K562 (cell line): ENCODE measurements around the gene SLC25A42. TPM values are rescaled to one million over a fixed set of nuclear protein-coding genes. Genes with fewer than 3 reads are reported as not detected.

ENCODE experiments used
- CTCF ChIP-seq, 3 experiments: IDR thresholded peaks in 2 of 3; conservative IDR thresholded peaks in 1 of 3; 2 replicates each; pipeline ENCODE4 v1.5.1; 2011 to 2012; ENCODE audit warnings: low read length in 3 of 3, mild to moderate bottlenecking in 3 of 3, control low read depth in 2 of 3, improper control_type of control experiment in 1 of 3, inconsistent platforms in 1 of 3, low read depth in 1 of 3, mixed read lengths in 1 of 3, moderate library complexity in 1 of 3; ENCODE audit not compliant: insufficient read depth in 2 of 3
- HMGN3 ChIP-seq: IDR thresholded peaks from 2 replicates; pipeline ENCODE4 v1.6.1; 2011; ENCODE audit warnings: borderline replicate concordance, low read depth, mild to moderate bottlenecking, mixed read lengths, low read length; ENCODE audit not compliant: insufficient read length; ENCODE audit errors: extremely low read depth
- MYBL2 ChIP-seq, 2 experiments: fragments of 450-650 bp in 1 of 2; sonication (generic) in 1 of 2; formaldehyde crosslinking in 1 of 2; IDR thresholded peaks; 2 replicates each; pipeline versions ENCODE4 v1.6.1 to v1.8.1; 2017 to 2022; ENCODE audit warnings: borderline replicate concordance in 1 of 2, inconsistent platforms in 1 of 2, low read depth in 1 of 2, mild to moderate bottlenecking in 1 of 2, missing genetic modification reagents in 1 of 2, moderate library complexity in 1 of 2
- NR2C2 ChIP-seq, 2 experiments: fragments of 200-800 bp in 1 of 2; sonication (Bioruptor generic) in 1 of 2; sonication (generic) in 1 of 2; formaldehyde crosslinking in 1 of 2; IDR thresholded peaks; 2 replicates each; pipeline versions ENCODE4 v1.6.1 to v1.8.0; 2016 to 2022; ENCODE audit warnings: mild to moderate bottlenecking in 1 of 2, missing compliant biosample characterization in 1 of 2, missing genetic modification characterization in 1 of 2, missing genetic modification reagents in 1 of 2
- RAD21 ChIP-seq, 2 experiments: fragments of 250-450 bp in 1 of 2; fragments of 450-650 bp in 1 of 2; sonication (Bioruptor Pico) in 1 of 2; formaldehyde crosslinking in 1 of 2; IDR thresholded peaks in 1 of 2; conservative IDR thresholded peaks in 1 of 2; 2 replicates each; pipeline versions ENCODE4 v1.4.0 to v1.8.0; 2020 to 2022; ENCODE audit warnings: mild to moderate bottlenecking in 2 of 2, moderate library complexity in 1 of 2
- SREBF1 ChIP-seq: fragments of 150-350 bp; IDR thresholded peaks from 2 replicates; pipeline ENCODE4 v1.6.1; 2014; ENCODE audit warnings: antibody characterized with exemption, low read depth, low read length, borderline replicate concordance
- ZNF134 ChIP-seq: fragments of 250-450 bp; sonication (Bioruptor Pico); conservative IDR thresholded peaks from 2 replicates; pipeline ENCODE4 v1.4.0; 2020
- polyA plus RNA-seq, 8 experiments: library from polyadenylated mRNA; depleted of rRNA in 4 of 8; stranded (reverse) in 5 of 8; unstranded in 3 of 8; fragments of >200 nt; fragmentation: Nextera tagmentation in 2 of 8; fragmentation: Illumina TruSeq in 1 of 8; extraction: Ambion mirVana in 2 of 8; extraction: Trizol in 1 of 8; gene quantifications; 2 replicates each; pipeline versions ENCODE4 v1.2.1 to v1.2.3, GENCODE V29; 2011 to 2014; ENCODE audit warnings: inconsistent platforms in 1 of 8, missing spikeins in 1 of 8
- total RNA-seq, 7 experiments: library from RNA; depleted of rRNA in 6 of 7; stranded (reverse); fragments of >200 nt in 6 of 7; fragmentation: Illumina TruSeq in 2 of 7; extraction: Trizol in 2 of 7; gene quantifications; 2 replicates each; pipeline versions ENCODE4 v1.2.1 to v1.2.3, GENCODE V29; 2011 to 2021; ENCODE audit warnings: low replicate concordance in 1 of 7

Gene SLC25A42
- total and polyA plus RNA-seq, 9 of the 15 experiments (the other 6 are each of a cell fraction or from before 2014, with no cell fraction given) = 0.59 to 32.2 (median 14.1) TPM

GRCh38 chr19:19051478-19052213 lies 12.1 kb upstream of the SLC25A42 start (continued):
- TF ChIP-seq RAD21 (CRISPR knock-in tag; conservative IDR thresholded peaks at IDR 0.05 in 1 of 2, IDR thresholded peaks at IDR 0.05 in 1 of 2) = peak in 1 of 2 experiments; percentile 16; a peak in 1 of 4 replicates
- no peak for TF ChIP-seq ZNF134 (CRISPR knock-in tag)
- peak; percentile 21; the same call in 1 of the 2 replicates for TF ChIP-seq NR2C2 (CRISPR knock-in tag; IDR thresholded peaks at IDR 0.05)
- TF ChIP-seq NR2C2 (tag; IDR thresholded peaks at IDR 0.05) = no peak
- TF ChIP-seq CTCF (IDR thresholded peaks at IDR 0.05 in 2 of 3, conservative IDR thresholded peaks at IDR 0.05 in 1 of 3; ENCODE audit: insufficient read depth in 2 of 3, low read depth in 1 of 3, low read length in 3 of 3) = peak; percentile 26 to 49 (median 45); a peak in 5 of 6 replicates
- TF ChIP-seq HMGN3 = peak; percentile 30
- TF ChIP-seq SREBF1 = no peak
- TF ChIP-seq MYBL2 (IDR thresholded peaks at IDR 0.05; ENCODE audit: low read depth) = no peak
- TF ChIP-seq MYBL2 (CRISPR knock-in tag; IDR thresholded peaks at IDR 0.05; ENCODE audit: borderline replicate concordance) = no peak
